ENCODE results near the gene CHAD.

GRCh38 chr17:50498021-50498874 is 29.6 kb upstream of the CHAD start:
- TF ChIP-seq, protein P1, sequence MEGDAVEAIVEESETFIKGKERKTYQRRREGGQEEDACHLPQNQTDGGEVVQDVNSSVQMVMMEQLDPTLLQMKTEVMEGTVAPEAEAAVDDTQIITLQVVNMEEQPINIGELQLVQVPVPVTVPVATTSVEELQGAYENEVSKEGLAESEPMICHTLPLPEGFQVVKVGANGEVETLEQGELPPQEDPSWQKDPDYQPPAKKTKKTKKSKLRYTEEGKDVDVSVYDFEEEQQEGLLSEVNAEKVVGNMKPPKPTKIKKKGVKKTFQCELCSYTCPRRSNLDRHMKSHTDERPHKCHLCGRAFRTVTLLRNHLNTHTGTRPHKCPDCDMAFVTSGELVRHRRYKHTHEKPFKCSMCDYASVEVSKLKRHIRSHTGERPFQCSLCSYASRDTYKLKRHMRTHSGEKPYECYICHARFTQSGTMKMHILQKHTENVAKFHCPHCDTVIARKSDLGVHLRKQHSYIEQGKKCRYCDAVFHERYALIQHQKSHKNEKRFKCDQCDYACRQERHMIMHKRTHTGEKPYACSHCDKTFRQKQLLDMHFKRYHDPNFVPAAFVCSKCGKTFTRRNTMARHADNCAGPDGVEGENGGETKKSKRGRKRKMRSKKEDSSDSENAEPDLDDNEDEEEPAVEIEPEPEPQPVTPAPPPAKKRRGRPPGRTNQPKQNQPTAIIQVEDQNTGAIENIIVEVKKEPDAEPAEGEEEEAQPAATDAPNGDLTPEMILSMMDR (IDR thresholded peaks at IDR 0.05), result no peak
- TF ChIP-seq EP300 (IDR thresholded peaks at IDR 0.05) (no peak), POLR2A (IDR thresholded peaks at IDR 0.05) (no peak)
